Kidney capillary endothelial cell (primary cell): ENCODE results near the gene GABRR3.

Experiments used
- DNase-seq: peaks from one replicate; pipeline ENCODE4 v3.0.0-alpha.2; 2018; ENCODE audit warnings: low spot score

The GABRR3 gene

DNA sequence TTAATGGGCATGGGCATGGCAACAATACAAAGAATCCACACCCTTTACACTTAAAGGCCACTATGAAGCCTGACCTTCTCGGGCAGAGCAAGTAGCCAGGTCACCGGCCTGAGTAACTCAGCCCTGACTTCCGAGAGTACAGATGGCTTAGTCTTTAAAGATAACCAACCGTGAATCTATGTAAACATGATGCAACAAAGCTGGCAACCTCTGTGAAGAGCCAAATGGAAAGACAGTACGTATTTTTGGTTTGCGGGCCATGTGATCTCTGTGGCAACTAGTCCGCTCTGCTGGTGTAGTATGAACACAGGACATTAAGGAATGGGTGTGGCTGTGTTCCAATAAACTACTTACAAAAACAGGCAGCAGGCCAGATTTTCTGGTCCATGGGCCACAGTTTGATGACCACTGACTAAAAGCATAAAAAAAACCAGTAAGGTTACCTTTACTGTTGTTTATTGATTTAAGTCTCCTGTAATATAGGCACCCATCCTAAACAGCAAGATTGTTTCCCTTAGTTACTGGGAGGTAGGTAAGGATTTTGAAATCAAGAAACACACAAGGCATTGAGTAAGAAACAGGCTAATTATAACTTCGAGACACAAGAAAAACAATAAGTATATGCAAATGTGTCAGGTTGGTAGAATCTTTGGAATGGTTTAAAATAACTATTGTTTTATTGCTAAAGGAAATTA, 77.4 kb downstream of the GABRR3 start:
- no peak for DNase-seq

DNA sequence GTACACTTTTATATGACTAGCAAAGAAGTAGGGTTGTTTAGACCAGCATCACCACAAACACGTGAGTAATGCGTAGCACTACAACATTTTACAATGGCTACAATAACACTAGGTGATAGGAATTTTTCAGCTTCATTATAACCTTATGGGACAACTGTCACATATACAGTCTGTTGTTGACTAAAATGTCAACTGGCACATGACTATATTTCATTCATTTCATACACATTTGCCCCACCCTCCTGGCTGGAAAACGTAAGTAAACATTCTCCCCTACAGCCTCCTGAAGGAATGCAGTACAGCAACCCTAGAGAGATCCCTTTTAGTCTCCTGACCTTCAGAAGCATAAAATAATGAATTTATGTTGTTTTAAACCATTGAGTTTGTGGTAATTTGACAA, 79.1 kb downstream of the GABRR3 start:
- DNase-seq, result no peak

DNA sequence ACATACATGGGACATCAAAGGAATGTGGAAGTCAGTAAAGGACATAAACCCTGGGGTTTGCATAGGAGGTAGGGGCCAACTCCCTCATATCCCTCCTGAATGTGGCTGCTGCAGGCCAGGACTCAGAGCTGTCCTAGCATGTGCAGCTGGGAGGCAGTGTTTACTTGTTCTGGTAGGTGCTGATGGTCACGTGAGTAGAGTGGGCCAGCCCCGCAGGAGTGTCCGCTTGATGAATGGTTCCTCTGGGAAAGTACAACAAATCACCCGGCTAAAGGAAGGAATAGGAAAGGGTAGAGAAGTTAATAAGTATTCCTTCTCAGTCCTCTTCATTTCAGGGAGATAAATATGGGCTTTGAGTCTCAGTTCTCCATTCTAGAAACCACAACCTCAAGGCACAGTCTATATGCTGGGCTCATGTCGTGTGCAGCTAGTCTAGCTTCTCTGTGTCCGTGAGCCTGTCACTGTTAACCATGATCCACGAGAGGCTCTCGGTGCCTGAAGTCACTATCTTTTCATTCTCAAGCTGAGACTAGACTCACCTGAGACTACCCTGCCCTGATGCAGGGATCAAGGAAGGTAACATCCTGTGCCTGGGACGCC, 80.8 kb downstream of the GABRR3 start:
- DNase-seq, result no peak

DNA sequence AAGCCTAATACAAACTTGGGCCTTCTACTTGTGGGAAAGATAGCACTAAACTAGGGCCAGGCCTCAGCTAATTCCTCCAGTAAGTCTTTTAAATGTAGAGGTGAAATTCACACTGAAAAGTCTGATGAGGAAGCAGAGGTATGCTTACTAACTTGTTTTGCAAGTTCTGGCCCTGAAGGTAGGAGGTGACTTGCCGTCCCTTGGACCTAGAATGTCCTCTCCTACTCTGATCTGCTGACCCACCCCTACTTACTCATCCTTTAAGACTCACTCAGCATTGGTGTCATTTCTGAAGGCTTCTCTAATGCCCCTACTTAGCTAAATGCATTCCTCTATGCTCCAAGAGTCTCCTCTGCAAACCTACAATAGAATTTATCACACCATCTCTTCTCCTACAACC, 82.2 kb downstream of the GABRR3 start:
- no peak for DNase-seq

DNA sequence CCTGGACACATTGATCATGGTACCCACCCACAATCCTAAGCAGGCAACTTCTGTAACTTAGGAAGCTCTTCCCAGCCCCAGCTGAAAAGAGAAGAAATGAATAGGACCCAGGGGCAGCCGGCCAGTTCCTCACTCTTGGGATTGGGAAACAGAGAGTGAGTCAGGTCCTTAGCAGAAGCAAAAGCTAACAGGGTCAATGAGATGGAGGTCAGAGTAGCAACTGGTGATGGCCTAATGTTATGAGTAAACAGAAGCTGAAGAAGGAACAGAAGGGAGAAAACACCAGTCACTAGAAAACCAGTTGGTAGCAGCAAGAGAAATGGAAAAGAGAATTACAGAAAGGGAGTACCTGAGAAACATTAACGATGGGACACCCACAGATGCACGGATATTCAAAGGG, 82.8 kb downstream of the GABRR3 start:
- DNase-seq, result no peak

DNA sequence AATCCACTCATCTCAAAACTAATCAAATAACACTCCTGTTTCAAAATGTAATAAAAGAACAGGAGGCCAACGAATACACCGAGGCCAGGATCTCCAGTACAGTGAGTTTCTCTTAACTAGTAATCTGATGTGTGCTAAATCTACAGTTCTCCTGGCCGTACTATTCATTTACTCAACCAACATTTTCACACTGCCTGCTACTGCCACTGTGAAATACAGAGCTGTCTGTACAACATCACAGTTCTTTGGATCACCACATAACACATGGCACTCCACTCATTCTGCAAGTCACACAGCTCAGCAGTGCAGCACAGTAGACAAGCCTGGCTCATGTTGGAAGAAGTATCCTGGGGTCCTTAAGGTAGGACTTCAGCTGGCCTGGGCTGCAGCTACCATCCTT, 84.8 kb downstream of the GABRR3 start:
- no peak for DNase-seq

DNA sequence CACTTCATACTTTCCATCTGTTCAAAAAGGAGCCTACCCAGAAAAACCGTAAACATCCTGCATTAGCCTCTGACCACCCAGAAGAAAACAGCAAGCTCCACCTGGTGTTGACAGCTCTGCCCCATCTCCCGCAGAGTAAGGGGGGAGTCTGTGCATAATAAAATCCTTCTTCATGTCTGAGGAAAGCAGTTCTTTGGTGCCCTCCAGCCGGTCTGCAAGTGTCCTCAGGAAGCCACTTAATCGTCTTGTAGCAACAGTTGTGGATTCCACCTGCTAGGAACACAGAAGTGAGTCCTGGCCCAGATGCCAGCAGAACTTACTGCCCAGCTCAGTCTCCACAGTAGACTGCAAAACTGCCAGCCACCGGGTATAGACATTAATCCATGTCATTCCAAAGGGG, 85.4 kb downstream of the GABRR3 start:
- DNase-seq, result no peak

DNA sequence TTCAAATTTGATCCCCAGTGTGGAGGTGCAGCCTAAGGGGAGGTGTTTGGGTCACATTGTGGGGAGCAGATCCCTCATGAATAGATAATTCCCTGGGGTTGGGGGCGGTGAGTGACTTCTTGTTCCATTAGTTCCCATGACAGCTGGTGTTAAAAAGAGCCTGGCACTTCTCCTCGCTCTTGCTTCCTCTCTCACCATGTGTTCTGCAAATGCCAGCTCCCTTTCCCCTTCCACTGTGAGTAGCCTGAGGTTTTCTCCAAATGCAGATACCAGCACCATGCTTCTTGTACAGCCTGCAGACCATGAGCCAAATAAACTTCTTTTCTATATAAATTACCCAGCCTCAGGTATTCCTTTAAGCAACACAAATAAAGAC, 86.0 kb downstream of the GABRR3 start:
- no peak for DNase-seq

DNA sequence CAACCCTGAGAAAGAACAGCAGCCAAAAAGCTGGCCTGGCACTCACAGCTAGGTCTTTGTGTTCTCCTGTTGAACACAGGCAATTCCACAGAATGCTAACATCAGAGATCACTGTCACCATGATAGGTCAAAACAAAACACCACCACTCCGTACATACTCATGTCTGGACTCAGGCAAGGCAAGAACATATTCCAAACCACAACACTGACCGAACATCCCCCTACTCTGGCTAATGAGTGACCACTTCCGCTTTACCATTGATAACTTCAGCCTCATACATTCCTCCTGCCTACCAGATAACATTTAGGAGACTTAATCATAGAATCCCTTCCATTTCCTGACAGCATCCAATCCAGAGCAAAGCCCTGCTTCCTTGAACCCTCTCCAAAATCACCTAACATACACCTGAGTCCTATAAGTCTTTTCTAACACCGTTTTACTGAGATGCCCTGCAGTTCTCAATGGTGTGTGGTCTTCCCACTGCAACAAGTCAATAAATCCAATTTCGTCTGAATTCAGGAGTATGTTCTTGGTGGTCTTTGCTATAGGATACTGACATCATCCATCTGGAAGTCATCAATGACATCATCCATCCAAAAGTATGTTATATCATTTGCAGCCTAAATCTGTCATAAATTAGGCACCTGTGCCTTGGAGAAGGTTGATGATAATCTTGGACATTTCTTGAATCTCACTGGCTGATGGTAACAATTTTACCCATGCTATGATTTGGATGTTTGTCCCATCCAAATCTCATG, 86.6 kb downstream of the GABRR3 start:
- DNase-seq, result no peak

DNA sequence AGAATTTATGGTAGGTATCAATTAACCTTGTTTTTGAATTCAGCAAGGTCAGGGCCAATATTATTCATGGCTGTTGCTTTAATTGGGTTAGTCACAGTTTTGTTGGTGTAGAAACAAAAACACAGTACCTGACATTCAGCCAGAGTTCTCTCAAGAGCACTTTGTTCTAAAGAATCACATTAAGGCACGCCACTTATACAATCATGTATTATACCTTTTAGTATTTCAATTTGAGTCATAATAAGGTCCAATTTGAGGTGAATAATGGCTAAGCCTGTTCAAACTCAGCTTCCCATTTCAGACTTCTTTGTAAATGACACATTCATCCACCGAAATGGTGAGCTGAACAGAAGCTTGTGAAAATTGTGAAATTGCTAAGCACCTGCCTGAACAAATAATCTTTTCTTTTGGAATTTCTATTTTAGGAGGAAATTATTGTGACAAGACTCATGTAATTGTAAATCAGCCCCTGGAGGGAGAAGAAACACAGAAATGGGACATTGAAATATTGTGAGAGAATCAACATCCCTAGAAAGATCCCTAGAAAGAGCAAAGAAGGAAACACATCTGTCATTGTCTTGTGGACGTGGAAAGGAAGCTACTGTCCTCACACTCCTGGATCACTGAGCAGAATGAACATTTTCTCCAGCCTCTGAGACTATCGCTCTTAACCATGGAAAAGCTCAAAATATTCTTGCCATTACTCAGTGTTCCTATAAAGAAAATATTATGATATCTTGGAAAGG, 92.1 kb downstream of the GABRR3 start:
- no peak for DNase-seq

DNA sequence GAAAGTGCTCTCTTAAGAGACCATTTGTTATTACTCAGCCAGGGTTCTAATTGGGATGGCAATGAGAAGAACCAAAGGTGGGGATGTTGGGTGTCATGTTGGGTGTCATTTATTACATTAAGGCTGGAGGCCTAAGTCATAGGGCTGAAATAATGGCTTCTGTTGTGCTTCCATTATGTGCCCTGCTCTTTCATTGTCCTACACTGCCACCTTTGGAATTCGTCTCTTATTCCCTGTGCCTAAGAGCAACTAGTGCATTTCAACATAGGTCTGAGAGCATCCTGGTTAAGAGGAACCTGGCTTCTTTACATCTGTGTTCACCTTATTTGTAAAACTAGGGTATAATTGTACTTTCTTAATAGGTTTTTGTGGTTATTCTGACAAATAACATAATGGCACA, 95.1 kb downstream of the GABRR3 start:
- no peak for DNase-seq

DNA sequence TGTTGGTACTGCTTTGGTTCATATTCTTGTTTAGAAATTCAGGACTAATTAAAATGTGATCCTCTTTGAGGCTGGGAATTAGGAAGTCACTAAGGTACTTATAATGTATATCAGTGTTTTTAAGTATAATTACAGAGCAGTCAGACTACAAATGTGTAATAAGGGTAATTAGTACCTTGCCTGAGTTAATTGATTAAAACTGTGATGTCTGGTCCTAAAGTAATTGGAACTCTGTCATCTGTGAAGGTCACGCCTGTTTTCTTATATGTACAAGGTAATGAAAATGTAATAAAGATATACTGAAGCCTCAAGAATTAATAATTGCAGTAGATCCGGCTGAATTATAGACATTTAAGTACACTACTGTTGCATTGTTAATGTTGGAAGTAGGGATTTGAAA, 95.7 kb downstream of the GABRR3 start:
- DNase-seq, result no peak

DNA sequence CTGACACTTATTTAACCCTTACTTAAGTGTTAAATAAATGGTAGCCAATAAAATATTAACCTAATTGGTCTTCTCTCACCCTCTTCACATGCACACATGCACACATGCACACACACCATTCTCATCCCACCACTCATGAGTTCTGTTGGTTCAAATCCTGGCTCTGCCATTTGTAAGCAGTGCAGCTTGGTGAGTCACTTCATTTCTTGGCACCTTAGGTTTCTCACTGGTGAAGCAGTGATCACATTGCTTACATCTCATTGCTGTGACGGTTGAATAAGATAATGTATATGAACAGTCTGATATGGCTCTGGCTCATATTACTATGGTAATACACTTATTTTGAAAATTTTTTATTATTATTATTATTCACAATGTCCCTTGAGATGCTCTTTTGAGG, 96.7 kb downstream of the GABRR3 start:
- no peak for DNase-seq

DNA sequence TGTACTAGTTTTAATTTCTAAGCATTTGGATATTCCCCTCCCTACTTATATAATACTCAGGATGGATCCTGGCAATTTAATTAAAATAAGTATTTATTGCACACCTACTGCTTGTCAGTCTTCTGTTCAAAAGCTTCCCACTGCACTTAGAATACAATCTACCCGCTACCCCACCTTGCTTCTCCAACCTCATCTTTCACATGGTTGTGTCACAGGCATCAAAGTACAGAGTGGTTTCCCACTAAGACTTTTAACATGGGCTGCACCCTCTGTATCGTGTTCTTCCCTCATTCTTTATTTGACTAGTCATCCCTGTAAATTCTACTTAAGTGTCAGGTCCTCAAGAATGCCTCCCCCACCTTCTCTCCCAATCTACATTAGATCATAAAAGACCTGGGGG, 97.9 kb downstream of the GABRR3 start:
- DNase-seq, result no peak

DNA sequence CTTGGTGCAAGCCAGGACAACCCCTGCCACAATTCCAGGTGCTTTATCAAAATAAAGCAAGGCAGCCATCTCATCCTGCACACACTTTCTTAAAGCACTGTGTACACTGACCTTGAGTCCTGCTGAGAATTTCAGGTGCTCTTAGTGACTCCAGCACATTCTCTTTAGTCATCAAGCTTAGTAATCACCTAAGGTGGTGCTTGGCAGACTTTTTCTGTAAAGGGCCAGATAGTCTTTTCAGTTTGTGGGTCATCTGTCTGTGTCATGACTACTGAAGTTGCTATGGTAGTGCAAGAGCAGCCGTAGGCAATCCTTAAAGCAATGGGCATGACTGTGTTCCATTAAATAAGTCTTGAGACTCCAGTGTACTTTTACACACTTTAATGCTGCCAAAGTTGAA, 99.3 kb downstream of the GABRR3 start:
- DNase-seq, result no peak
